ENCODE results near the gene EMC10. TPM values are rescaled to one million over a fixed set of nuclear protein-coding genes. Genes with fewer than 3 reads are reported as not detected.

EMC10 gene
- total and polyA plus RNA-seq, 4 donors: 17.1 to 132 (median 40.5) TPM

DNA sequence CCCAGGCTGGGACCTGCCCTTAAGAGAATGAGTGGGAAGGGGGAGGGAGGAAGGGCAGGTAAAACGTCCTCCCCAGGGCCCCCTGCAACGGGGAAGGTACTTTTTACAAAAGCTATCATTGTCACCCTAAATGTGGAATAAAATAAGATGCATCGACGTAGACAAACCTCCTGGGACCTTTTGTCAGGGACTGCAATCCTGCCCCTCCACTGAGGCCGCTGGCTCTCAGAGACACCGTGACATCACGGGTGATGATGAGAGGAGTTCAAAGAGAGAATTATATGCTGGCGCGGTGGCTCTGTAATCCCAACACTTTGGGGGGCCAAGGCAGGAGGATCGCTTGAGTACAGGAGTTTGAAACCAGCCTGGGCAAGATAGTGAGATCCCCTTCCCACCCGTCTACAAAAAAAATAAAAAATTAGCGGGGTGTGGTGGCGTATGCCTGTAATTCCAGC, 45.4 kb upstream of the EMC10 start:
- Histone ChIP-seq H3K27ac (ENCODE audit: low read depth in 1 of 2, low read length in 2 of 2) (no peak overlapping the region), H3K27me3 (ENCODE audit: control insufficient read depth in 4 of 4, insufficient read depth in 4 of 4, low read length in 3 of 4) (peaks cover 0 to 6% (median 0%) of the 10 kb centered on the region in 4 donors)
- WGBS: 34% methylated on average over 13 of the region's 13 CpGs

More for the DNA sequence above, 45.4 kb upstream of the EMC10 start:
- Histone ChIP-seq H3K4me1 (ENCODE audit: control insufficient read depth in 4 of 4, insufficient read depth in 4 of 4, low read length in 3 of 4) (peaks cover 2 to 9% (median 5%) of the 10 kb centered on the region in 4 donors), H3K36me3 (ENCODE audit: control insufficient read depth in 4 of 4, insufficient read depth in 3 of 4, low read depth in 1 of 4, low read length in 3 of 4) (no peaks in the 10 kb centered on the region), H3K9ac (ENCODE audit: low read depth in 1 of 2, low read length in 2 of 2) (peak overlapping the region in 1 of 2 donors; percentile 5), H3K9me3 (ENCODE audit: control insufficient read depth in 4 of 4, low read length in 3 of 4) (no peaks in the 10 kb centered on the region), H3K4me3 (ENCODE audit: low read depth in 1 of 3, low read length in 3 of 3) (peak overlapping the region in 1 of 3 donors; percentile 72)
- DNase-seq (ENCODE audit: low spot score): no peak
- TF ChIP-seq, protein P1, sequence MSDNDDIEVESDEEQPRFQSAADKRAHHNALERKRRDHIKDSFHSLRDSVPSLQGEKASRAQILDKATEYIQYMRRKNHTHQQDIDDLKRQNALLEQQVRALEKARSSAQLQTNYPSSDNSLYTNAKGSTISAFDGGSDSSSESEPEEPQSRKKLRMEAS (IDR thresholded peaks at IDR 0.05): no peak
- TF ChIP-seq TAF1 (conservative IDR thresholded peaks at IDR 0.05): no peak
- TF ChIP-seq, protein P2, sequence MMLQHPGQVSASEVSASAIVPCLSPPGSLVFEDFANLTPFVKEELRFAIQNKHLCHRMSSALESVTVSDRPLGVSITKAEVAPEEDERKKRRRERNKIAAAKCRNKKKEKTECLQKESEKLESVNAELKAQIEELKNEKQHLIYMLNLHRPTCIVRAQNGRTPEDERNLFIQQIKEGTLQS (IDR thresholded peaks at IDR 0.05): no peak
- TF ChIP-seq, protein P3, sequence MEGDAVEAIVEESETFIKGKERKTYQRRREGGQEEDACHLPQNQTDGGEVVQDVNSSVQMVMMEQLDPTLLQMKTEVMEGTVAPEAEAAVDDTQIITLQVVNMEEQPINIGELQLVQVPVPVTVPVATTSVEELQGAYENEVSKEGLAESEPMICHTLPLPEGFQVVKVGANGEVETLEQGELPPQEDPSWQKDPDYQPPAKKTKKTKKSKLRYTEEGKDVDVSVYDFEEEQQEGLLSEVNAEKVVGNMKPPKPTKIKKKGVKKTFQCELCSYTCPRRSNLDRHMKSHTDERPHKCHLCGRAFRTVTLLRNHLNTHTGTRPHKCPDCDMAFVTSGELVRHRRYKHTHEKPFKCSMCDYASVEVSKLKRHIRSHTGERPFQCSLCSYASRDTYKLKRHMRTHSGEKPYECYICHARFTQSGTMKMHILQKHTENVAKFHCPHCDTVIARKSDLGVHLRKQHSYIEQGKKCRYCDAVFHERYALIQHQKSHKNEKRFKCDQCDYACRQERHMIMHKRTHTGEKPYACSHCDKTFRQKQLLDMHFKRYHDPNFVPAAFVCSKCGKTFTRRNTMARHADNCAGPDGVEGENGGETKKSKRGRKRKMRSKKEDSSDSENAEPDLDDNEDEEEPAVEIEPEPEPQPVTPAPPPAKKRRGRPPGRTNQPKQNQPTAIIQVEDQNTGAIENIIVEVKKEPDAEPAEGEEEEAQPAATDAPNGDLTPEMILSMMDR (IDR thresholded peaks at IDR 0.05; ENCODE audit: low read depth, low read length, missing input control): no peak
- TF ChIP-seq, protein P4, sequence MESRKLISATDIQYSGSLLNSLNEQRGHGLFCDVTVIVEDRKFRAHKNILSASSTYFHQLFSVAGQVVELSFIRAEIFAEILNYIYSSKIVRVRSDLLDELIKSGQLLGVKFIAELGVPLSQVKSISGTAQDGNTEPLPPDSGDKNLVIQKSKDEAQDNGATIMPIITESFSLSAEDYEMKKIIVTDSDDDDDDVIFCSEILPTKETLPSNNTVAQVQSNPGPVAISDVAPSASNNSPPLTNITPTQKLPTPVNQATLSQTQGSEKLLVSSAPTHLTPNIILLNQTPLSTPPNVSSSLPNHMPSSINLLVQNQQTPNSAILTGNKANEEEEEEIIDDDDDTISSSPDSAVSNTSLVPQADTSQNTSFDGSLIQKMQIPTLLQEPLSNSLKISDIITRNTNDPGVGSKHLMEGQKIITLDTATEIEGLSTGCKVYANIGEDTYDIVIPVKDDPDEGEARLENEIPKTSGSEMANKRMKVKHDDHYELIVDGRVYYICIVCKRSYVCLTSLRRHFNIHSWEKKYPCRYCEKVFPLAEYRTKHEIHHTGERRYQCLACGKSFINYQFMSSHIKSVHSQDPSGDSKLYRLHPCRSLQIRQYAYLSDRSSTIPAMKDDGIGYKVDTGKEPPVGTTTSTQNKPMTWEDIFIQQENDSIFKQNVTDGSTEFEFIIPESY (IDR thresholded peaks at IDR 0.05): no peak
- no peak for TF ChIP-seq EGR1 (IDR thresholded peaks at IDR 0.05; ENCODE audit: low read depth in 2 of 2)
- no peak for TF ChIP-seq HNF4G (IDR thresholded peaks at IDR 0.05)
- TF ChIP-seq GABPA (IDR thresholded peaks at IDR 0.05 in 1 of 2, conservative IDR thresholded peaks at IDR 0.05 in 1 of 2): no peak
- no peak for TF ChIP-seq FOXA1 (IDR thresholded peaks at IDR 0.05)
- TF ChIP-seq, protein P5, sequence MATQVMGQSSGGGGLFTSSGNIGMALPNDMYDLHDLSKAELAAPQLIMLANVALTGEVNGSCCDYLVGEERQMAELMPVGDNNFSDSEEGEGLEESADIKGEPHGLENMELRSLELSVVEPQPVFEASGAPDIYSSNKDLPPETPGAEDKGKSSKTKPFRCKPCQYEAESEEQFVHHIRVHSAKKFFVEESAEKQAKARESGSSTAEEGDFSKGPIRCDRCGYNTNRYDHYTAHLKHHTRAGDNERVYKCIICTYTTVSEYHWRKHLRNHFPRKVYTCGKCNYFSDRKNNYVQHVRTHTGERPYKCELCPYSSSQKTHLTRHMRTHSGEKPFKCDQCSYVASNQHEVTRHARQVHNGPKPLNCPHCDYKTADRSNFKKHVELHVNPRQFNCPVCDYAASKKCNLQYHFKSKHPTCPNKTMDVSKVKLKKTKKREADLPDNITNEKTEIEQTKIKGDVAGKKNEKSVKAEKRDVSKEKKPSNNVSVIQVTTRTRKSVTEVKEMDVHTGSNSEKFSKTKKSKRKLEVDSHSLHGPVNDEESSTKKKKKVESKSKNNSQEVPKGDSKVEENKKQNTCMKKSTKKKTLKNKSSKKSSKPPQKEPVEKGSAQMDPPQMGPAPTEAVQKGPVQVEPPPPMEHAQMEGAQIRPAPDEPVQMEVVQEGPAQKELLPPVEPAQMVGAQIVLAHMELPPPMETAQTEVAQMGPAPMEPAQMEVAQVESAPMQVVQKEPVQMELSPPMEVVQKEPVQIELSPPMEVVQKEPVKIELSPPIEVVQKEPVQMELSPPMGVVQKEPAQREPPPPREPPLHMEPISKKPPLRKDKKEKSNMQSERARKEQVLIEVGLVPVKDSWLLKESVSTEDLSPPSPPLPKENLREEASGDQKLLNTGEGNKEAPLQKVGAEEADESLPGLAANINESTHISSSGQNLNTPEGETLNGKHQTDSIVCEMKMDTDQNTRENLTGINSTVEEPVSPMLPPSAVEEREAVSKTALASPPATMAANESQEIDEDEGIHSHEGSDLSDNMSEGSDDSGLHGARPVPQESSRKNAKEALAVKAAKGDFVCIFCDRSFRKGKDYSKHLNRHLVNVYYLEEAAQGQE (IDR thresholded peaks at IDR 0.05): no peak
